Type B pancreatic cell (in vitro differentiated cells): ENCODE measurements around the gene MTX1. TPM values are rescaled to one million over a fixed set of nuclear protein-coding genes. Genes with fewer than 3 reads are reported as not detected.

Experiments
- DNase-seq: peaks from one replicate; pipeline ENCODE4 v3.0.0; 2021; ENCODE audit warnings: mixed read lengths; ENCODE audit not compliant: unreplicated experiment; ENCODE audit errors: extremely low spot score
- H3K27ac Mint-ChIP-seq: 2 replicates; pipeline ENCODE4 v1.8.0; 2021; ENCODE audit warnings: mild to moderate bottlenecking, mixed read lengths
- H3K27me3 Mint-ChIP-seq: 2 replicates; pipeline ENCODE4 v1.8.0; 2021; ENCODE audit warnings: mixed read lengths
- H3K36me3 Mint-ChIP-seq: 2 replicates; pipeline ENCODE4 v1.8.0; 2021; ENCODE audit warnings: mixed read lengths
- H3K4me1 Mint-ChIP-seq: one replicate; pipeline ENCODE4 v1.8.0; 2021; ENCODE audit warnings: mixed read lengths; ENCODE audit not compliant: unreplicated experiment
- H3K4me3 Mint-ChIP-seq: 2 replicates; pipeline ENCODE4 v1.8.0; 2021; ENCODE audit warnings: mild to moderate bottlenecking, mixed read lengths
- H3K9me3 Mint-ChIP-seq: 2 replicates; pipeline ENCODE4 v1.8.0; 2021; ENCODE audit warnings: mixed read lengths
- CTCF ChIP-seq: fragments of 200-600 bp; sonication (generic); conservative IDR thresholded peaks from 2 replicates; pipeline ENCODE4 v1.5.0; 2021; ENCODE audit warnings: antibody characterized with exemption, mild to moderate bottlenecking
- total RNA-seq: library from RNA; stranded (reverse); gene quantifications from 2 replicates; pipeline ENCODE4 v1.2.1, GENCODE V29; 2021; ENCODE audit warnings: low replicate concordance

The MTX1 gene
- total RNA-seq, 1 donor from 2014 or later: 34.0 TPM

DNA sequence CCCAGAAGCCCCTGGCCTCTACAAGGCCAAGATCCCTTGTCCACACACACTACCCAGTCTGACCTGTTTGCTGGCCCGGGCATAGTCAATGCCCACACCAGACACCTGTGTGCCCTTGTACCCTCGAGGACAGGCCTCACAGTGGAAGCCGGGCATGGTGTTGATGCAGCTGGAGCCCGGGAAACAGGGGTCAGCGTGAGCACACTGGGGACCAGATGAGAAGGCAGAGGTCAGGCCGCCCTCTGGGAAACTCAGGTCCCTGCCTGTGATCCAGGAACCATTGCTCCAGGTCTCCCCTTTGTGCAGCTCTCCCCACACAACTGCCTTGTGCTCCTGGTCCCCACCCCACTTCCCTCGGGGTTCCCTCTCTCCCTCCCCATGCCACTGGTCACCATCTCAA lies 6.3 kb upstream of the MTX1 start:
- peaks cover 6% of the 10 kb centered on the region for H3K4me1 Mint-ChIP-seq
- no peaks in the 10 kb centered on the region for H3K27me3 Mint-ChIP-seq
- peaks cover 13% of the 10 kb centered on the region for H3K36me3 Mint-ChIP-seq
- H3K9me3 Mint-ChIP-seq: no peaks in the 10 kb centered on the region
- TF ChIP-seq CTCF: no peak
- DNase-seq: no peak
- H3K27ac Mint-ChIP-seq: no peak overlapping the region
- no peak overlapping the region for H3K4me3 Mint-ChIP-seq

GRCh38 chr1:155202731-155203515 lies 5.6 kb upstream of the MTX1 start:
- H3K4me3 Mint-ChIP-seq: no peak overlapping the region
- no peak overlapping the region for H3K27ac Mint-ChIP-seq
- no peaks in the 10 kb centered on the region for H3K9me3 Mint-ChIP-seq
- no peak for DNase-seq
- no peaks in the 10 kb centered on the region for H3K27me3 Mint-ChIP-seq
- peaks cover 9% of the 10 kb centered on the region for H3K36me3 Mint-ChIP-seq
- TF ChIP-seq CTCF: no peak
- H3K4me1 Mint-ChIP-seq: peaks cover 11% of the 10 kb centered on the region

- H3K27me3 Mint-ChIP-seq: no peaks in the 10 kb centered on the region
- peaks cover 17% of the 10 kb centered on the region for H3K4me1 Mint-ChIP-seq
- H3K27ac Mint-ChIP-seq: no peak overlapping the region
- H3K36me3 Mint-ChIP-seq: peaks cover 2% of the 10 kb centered on the region
- no peak for TF ChIP-seq CTCF
- H3K4me3 Mint-ChIP-seq: no peak overlapping the region
- no peaks in the 10 kb centered on the region for H3K9me3 Mint-ChIP-seq
- no peak for DNase-seq
Observed at GRCh38 chr1:155205035-155205434, 3.5 kb upstream of the MTX1 start.

GRCh38 chr1:155205969-155206593 lies 2.4 kb upstream of the MTX1 start:
- Mint-ChIP-seq H3K27ac (no peak overlapping the region), H3K36me3 (no peaks in the 10 kb centered on the region), H3K27me3 (no peaks in the 10 kb centered on the region), H3K9me3 (no peaks in the 10 kb centered on the region), H3K4me3 (no peak overlapping the region), H3K4me1 (peaks cover 17% of the 10 kb centered on the region)
- no peak for TF ChIP-seq CTCF
- no peak for DNase-seq

GRCh38 chr1:155206891-155207805 lies 1.3 kb upstream of the MTX1 start:
- peak; percentile 88 for DNase-seq
- Mint-ChIP-seq H3K9me3 (no peaks in the 10 kb centered on the region), H3K27me3 (no peaks in the 10 kb centered on the region), H3K27ac (peak overlapping the region; percentile 93), H3K4me3 (peak overlapping the region; percentile 84), H3K4me1 (peaks cover 17% of the 10 kb centered on the region), H3K36me3 (no peaks in the 10 kb centered on the region)
- peak; percentile 90 for TF ChIP-seq CTCF
